IPS-11a (cell line): ENCODE results near the gene SLC7A5.
A peak's percentile ranks its signal among the peaks of the same experiment; 100 is the strongest.
"Not testable (repeated sequence)": the region's sequence is repeated elsewhere in the genome, so short reads cannot be mapped to it uniquely, and the experiment has no call there.

Experiments
- H3K4me3 ChIP-seq: one replicate; pipeline ENCODE4 v1.5.1; 2013; ENCODE audit warnings: low read depth, low read length, control low read depth

The SLC7A5 gene

DNA sequence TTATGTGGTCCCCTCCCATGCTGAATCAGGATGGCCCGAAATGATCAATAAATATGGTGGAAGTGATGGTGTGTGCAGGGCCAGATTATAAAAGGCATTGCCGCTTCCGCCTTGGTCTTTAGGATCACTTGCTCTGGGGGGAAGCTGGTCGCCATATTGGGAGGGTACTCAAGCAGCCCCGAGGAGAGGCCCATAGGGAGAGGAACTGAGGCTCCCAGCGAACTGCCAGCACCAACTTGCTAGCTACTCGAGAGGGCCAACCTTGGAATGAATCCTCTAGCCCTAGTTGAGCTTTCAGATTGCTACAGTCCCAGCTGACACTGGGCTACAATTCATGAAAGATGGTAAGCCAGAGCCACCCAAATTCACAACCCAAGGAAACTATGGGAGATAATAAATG is 19.0 kb upstream of the SLC7A5 start:
- not testable (repeated sequence) for H3K4me3 ChIP-seq

- H3K4me3 ChIP-seq = not testable (repeated sequence)
Observed at GRCh38 chr16:87887931-87888330, 18.6 kb upstream of the SLC7A5 start.

DNA sequence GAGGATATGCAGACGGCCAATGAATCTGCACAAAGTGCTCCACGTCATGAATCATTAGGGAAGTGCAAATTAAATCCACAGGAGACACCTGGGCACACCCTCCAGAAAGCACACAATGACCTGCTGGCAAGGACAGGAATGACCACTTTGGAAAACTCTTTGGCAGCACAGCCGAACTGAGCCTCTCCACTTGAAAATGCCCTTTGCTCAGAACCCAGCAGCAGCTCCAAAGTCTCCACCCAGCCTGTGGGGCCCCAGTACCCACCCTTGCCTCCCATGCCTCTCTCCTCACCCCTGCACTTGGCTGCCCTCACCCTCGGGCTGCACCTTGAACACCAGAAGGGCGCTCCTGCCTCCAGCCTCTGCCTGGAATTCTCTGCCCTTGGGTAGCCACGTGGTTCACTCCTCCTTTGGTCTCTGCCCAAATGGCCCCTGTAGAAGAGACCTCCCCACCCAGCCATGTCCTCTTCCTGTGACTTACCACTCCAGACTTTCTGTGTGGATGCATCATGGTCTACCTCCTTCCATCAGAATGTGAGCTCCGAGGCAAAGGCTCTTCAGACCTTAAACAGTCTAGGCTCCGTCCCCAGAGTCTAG is 16.2 kb upstream of the SLC7A5 start:
- H3K4me3 ChIP-seq = not testable (repeated sequence)

DNA sequence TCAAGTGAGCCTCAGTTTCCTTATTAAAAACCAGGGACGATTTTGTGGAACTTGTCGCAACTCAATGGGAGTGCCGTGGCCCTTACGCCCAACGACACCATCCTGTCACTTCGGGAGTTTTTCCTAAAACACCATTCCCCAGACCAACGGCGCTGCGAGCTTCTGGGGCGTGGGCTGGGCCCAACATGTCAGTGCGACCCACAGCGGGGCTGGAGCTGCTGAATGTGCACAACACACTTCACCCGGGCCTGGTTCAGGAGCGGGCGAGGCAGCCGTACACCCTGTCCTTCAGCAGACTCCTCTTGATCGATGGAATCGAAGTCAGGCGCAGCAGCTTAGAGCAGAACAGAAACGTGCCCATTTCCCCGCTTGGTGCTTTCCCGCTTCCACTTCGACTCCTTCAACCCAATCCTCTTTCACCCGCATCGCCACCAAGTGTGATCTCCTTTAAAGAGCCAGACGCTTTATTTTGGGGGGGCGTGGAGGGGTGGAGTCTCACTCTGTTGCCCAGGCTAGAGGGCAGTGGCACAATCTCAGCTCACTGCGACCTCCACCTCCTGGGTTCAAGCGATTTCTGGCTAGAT is 13.2 kb upstream of the SLC7A5 start:
- no peak overlapping the region for H3K4me3 ChIP-seq

- H3K4me3 ChIP-seq = no peak overlapping the region
Observed at GRCh38 chr16:87881324-87882200, 12.3 kb upstream of the SLC7A5 start.

DNA sequence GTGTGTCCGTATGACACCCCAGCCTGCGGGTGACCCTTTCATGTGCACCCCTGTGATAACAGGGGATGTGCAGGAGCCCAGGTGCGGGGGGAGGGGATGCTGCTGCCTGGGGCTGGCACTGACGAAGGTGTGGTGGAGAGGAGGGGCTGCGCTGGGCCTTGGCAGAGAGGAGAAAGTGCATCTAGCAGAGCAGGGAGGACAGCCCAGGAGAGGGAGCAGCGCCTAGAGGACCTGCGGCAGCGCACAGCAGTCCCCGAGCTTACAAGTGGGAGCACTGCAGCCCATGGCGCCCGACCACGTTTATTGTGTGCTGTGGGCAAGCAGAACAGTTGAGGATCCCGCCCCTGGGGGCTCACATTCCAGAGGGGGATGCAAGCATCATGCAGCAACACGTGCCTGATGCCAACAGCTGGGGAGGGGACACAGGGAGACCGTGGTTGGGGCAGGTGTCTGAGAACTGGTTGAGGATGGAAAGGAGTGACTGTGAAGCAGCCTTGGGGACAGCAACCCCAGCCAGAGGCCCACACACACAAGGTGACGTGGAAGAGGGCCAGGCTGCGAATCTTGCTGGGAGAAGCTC is 10.9 kb upstream of the SLC7A5 start:
- H3K4me3 ChIP-seq = no peak overlapping the region

- H3K4me3 ChIP-seq = not testable (repeated sequence)
Observed at GRCh38 chr16:87879411-87880013, 10.2 kb upstream of the SLC7A5 start.

DNA sequence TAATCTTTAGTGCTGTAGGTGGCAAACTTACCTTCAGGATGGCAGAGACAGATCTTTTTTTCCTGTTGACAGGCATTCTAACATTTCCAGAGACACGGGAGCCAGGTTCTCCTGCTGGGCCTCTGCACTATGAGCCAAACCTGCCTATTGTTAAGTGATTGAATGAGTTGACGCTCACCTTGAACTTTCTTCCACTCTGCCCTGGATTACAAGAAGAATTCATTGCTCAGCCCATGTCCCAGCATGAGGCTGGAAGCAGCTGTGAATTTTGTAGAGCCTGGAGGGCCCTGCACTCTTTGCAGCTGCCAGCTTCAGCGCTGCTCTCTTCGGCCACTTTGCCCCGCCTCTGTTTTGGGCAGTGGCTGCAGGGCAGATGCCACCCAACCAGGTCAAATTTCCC is 9.4 kb upstream of the SLC7A5 start:
- H3K4me3 ChIP-seq = no peak overlapping the region

GRCh38 chr16:87877942-87878507 is 8.7 kb upstream of the SLC7A5 start:
- H3K4me3 ChIP-seq = no peak overlapping the region

- H3K4me3 ChIP-seq = no peak overlapping the region
Observed at GRCh38 chr16:87874639-87875427, 5.5 kb upstream of the SLC7A5 start.

- H3K4me3 ChIP-seq = not testable (repeated sequence)
Observed at GRCh38 chr16:87870418-87871291, 1.3 kb upstream of the SLC7A5 start.

DNA sequence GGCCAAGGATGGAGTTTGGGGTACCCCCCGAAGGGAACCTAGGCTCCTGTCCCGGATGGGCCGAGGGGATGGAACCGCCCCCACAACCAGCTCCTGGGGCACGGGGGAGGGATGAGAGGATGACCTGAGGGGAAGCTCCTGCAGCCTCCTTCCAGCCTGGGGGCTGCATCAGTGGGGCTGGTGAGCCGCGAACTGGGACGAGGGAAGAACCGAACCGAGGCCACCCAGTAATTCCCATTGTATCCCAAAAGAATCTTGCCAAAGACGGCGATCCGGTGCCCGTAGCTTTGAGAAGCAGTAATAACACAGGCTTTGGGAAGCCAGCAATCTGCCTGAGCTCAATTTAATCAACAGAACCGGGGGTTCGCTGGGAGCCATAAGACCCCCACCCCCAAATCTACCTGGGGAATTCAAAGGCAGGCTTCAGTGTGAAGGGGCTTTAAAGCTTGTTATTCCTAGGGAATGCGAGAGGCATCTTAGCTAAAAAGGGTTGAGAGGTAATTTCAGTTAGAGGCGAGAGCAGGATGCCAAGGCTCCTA is 641 bp upstream of the SLC7A5 start:
- H3K4me3 ChIP-seq = not testable (repeated sequence)

GRCh38 chr16:87868254-87869029 is 865 bp downstream of the SLC7A5 start:
- peak overlapping the region; percentile 80 for H3K4me3 ChIP-seq

DNA sequence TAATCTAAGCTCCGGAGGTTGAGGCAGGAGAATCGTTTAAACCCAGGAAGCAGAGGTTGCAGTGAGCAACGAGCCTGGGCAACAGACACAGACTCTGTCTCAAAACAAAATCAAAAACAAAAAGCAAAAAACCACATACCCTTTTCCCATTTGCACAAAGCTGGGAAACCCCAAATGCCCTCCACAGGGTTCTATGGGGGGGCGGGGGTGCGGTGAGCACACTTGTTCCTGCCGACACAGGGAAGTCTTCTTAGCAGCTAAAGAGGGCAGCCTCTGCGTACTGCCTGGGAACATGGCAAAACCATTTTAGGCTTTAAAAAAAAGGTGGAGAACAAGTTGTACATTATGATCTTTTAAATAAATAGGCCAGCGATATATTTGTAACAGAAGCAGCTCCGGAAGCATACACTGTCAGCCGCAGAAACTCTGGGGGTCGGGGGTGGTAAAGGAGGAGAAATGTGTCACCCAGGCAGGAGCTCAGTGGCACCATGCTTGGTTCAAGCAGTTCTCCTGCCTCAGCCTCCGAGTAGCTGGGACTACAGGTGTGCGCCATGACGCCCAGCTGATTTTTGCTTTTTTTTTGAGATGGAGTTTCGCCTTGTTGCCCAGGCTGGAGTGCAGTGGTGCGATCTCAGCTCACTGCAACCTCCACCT is 3.3 kb downstream of the SLC7A5 start:
- not testable (repeated sequence) for H3K4me3 ChIP-seq

- H3K4me3 ChIP-seq = no peak overlapping the region
Observed at GRCh38 chr16:87864331-87864989, 4.8 kb downstream of the SLC7A5 start.

DNA sequence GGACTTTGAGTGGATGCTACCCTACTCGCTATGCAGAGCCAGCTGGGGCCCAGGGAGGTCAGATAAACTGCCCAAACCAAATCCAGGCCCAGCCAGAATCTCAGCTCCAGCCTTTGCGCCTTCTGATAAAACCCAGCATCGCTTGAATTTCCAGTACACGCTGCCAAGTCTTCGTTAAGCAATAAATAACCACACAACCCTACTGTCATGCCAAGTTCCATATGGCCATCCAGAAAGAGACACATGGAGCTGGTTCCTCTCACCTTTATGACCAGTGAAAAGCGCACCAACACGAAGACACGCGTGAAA is 6.0 kb downstream of the SLC7A5 start:
- H3K4me3 ChIP-seq = not testable (repeated sequence)

- H3K4me3 ChIP-seq = not testable (repeated sequence)
Observed at GRCh38 chr16:87862597-87863326, 6.5 kb downstream of the SLC7A5 start.
